ENCODE data around the gene GPBAR1.

- TF ChIP-seq POLR2A (IDR thresholded peaks at IDR 0.05) (no peak), CTCF (IDR thresholded peaks at IDR 0.05) (no peak)
These were observed 4.0 kb upstream of the GPBAR1 start for GRCh38 chr2:218256612-218257350.

All from testis (tissue), 2 donors.